Spinal cord (tissue), 10 donors: Measurements from ENCODE around the gene FRMPD4. TPM values are rescaled to one million over a fixed set of nuclear protein-coding genes. Genes with fewer than 3 reads are reported as not detected.

Experiments used
- DNase-seq, 6 donors: peaks; one replicate each; pipeline versions ENCODE4 v3.0.0 to v3.0.0-alpha.2; 2013 to 2015; ENCODE audit warnings: low spot score in 6 of 6, low read depth in 4 of 6
- H3K27ac ChIP-seq: one replicate; pipeline ENCODE4 v1.5.1; 2013; ENCODE audit warnings: low read depth, low read length, control low read depth
- H3K27me3 ChIP-seq: one replicate; pipeline ENCODE4 v1.6.1; 2013; ENCODE audit warnings: low read length; ENCODE audit not compliant: control insufficient read depth, insufficient read depth
- H3K36me3 ChIP-seq: one replicate; pipeline ENCODE4 v1.6.1; 2013; ENCODE audit warnings: low read length; ENCODE audit not compliant: control insufficient read depth, insufficient read depth
- H3K4me1 ChIP-seq: one replicate; pipeline ENCODE4 v1.6.1; 2013; ENCODE audit warnings: low read length; ENCODE audit not compliant: control insufficient read depth, insufficient read depth
- H3K4me3 ChIP-seq: one replicate; pipeline ENCODE4 v1.5.1; 2013; ENCODE audit warnings: low read depth, low read length, control low read depth
- H3K9me3 ChIP-seq: one replicate; pipeline ENCODE4 v1.6.1; 2013; ENCODE audit warnings: low read length; ENCODE audit not compliant: control insufficient read depth, insufficient read depth
- WGBS: methylation state at CpG from one replicate; pipeline ENCODE4 v1.1.5; 2013; ENCODE audit warnings: missing lambda C conversion rate; ENCODE audit not compliant: insufficient coverage; 5-methylcytosine and 5-hydroxymethylcytosine counted together
- polyA plus RNA-seq, 2 donors: library from polyadenylated mRNA; unstranded; fragments of 120-200 nt; gene quantifications; one replicate each; pipeline ENCODE4 v1.2.1, GENCODE V29; 2013; ENCODE audit not compliant: insufficient read length in 2 of 2
- total RNA-seq, 2 donors: library from RNA; depleted of rRNA in 1 of 2; stranded (reverse); fragments of 120-200 nt in 1 of 2; fragments of >200 nt in 1 of 2; gene quantifications; one replicate each; pipeline versions ENCODE4 v1.2.3 to v1.2.4, GENCODE V29; 2013 to 2014
- donor health status: healthy.

Gene FRMPD4
- total and polyA plus RNA-seq, 4 donors: 2.6 to 9.8 (median 5.9) TPM

DNA sequence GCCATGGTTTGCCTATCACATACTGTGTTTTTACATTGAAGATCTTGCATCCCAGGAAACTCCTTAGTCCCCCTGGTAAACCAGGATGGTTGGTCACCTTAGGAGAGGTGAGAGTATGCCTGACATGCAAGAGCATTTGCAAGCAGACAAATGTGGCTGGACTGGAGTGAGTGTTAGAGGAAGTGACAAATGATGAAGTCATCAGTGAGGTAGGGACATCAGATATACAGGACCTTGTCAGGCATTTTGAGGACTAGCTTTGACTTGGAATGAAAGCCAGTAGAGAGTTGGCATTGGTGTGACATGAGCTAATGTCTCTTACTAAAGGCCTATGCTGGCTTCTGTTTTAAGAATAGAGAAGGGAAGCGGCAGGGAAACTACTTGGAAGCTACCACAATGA is 124.9 kb downstream of the FRMPD4 start:
- 88% methylated on average over 1 of the region's 1 CpG for WGBS
- no peak for DNase-seq
- no peak overlapping the region for H3K4me3 ChIP-seq
- H3K9me3 ChIP-seq: no peaks in the 10 kb centered on the region
- H3K4me1 ChIP-seq: no peaks in the 10 kb centered on the region
- no peak overlapping the region for H3K27ac ChIP-seq
- no peaks in the 10 kb centered on the region for H3K36me3 ChIP-seq
- H3K27me3 ChIP-seq: peaks cover 3% of the 10 kb centered on the region

- Histone ChIP-seq H3K27ac (no peak overlapping the region), H3K9me3 (no peaks in the 10 kb centered on the region), H3K4me1 (no peaks in the 10 kb centered on the region), H3K4me3 (no peak overlapping the region), H3K36me3 (no peaks in the 10 kb centered on the region), H3K27me3 (no peaks in the 10 kb centered on the region)
- DNase-seq: no peak
- no CpG with 5 or more reads among the region's 2 CpGs for WGBS
Observed at GRCh38 chrX:12269484-12269883, 131.2 kb downstream of the FRMPD4 start.

- Histone ChIP-seq H3K27ac (no peak overlapping the region), H3K27me3 (no peaks in the 10 kb centered on the region), H3K36me3 (no peaks in the 10 kb centered on the region), H3K4me1 (no peaks in the 10 kb centered on the region), H3K9me3 (no peaks in the 10 kb centered on the region), H3K4me3 (no peak overlapping the region)
- 64% methylated on average over 1 of the region's 1 CpG for WGBS
- DNase-seq: peak in 1 of 6 donors; percentile 39
Observed at GRCh38 chrX:12278151-12278550, 139.9 kb downstream of the FRMPD4 start.

GRCh38 chrX:12282991-12283390 is 144.7 kb downstream of the FRMPD4 start:
- Histone ChIP-seq H3K36me3 (no peaks in the 10 kb centered on the region), H3K4me3 (no peak overlapping the region), H3K4me1 (no peaks in the 10 kb centered on the region), H3K27ac (no peak overlapping the region), H3K9me3 (no peaks in the 10 kb centered on the region), H3K27me3 (peaks cover 5% of the 10 kb centered on the region)
- DNase-seq: no peak
- WGBS: 94% methylated on average over 2 of the region's 2 CpGs

GRCh38 chrX:12292996-12293765 is 154.9 kb downstream of the FRMPD4 start:
- WGBS: 69% methylated on average over 3 of the region's 7 CpGs

GRCh38 chrX:12297353-12297752 is 159.1 kb downstream of the FRMPD4 start:
- DNase-seq: no peak
- no peaks in the 10 kb centered on the region for H3K4me1 ChIP-seq
- peaks cover 3% of the 10 kb centered on the region for H3K27me3 ChIP-seq
- H3K36me3 ChIP-seq: no peaks in the 10 kb centered on the region
- H3K27ac ChIP-seq: no peak overlapping the region
- H3K4me3 ChIP-seq: no peak overlapping the region
- 77% methylated on average over 4 of the region's 4 CpGs for WGBS
- no peaks in the 10 kb centered on the region for H3K9me3 ChIP-seq

More at GRCh38 chrX:12292996-12293765, 154.9 kb downstream of the FRMPD4 start:
- Histone ChIP-seq H3K4me3 (no peak overlapping the region), H3K4me1 (no peaks in the 10 kb centered on the region), H3K36me3 (no peaks in the 10 kb centered on the region), H3K9me3 (no peaks in the 10 kb centered on the region), H3K27ac (no peak overlapping the region), H3K27me3 (peaks cover 6% of the 10 kb centered on the region)
- DNase-seq: no peak

GRCh38 chrX:12301288-12301687 is 163.0 kb downstream of the FRMPD4 start:
- no peaks in the 10 kb centered on the region for H3K36me3 ChIP-seq
- no peak overlapping the region for H3K4me3 ChIP-seq
- no peak overlapping the region for H3K27ac ChIP-seq
- no peak for DNase-seq
- WGBS: 88% methylated on average over 3 of the region's 3 CpGs
- H3K27me3 ChIP-seq: peaks cover 6% of the 10 kb centered on the region
- no peaks in the 10 kb centered on the region for H3K4me1 ChIP-seq
- H3K9me3 ChIP-seq: no peaks in the 10 kb centered on the region

GRCh38 chrX:12304261-12304660 is 166.0 kb downstream of the FRMPD4 start:
- no peaks in the 10 kb centered on the region for H3K9me3 ChIP-seq
- H3K4me3 ChIP-seq: no peak overlapping the region
- no peaks in the 10 kb centered on the region for H3K4me1 ChIP-seq
- DNase-seq: no peak
- no peak overlapping the region for H3K27ac ChIP-seq
- H3K36me3 ChIP-seq: no peaks in the 10 kb centered on the region
- peaks cover 6% of the 10 kb centered on the region for H3K27me3 ChIP-seq
- no CpG with 5 or more reads among the region's 2 CpGs for WGBS

DNA sequence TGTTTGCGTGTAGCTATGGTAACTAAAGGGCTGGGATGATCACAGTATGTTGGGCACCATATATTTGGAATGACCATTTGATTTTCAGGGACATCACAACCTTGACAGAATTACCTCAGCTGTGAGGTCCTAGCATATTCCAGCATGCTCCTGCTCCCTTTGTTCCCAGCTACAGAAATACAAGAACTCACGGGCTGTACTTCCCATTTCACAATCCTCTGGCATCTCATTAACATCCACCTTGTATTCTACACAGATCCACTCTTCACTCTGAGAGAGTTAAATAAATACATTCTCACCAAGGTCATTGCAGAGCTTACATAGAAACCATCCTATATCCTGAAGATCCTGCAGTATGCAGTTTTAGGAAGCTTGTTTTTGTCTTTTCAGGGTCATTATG is 169.7 kb downstream of the FRMPD4 start:
- DNase-seq: no peak
- Histone ChIP-seq H3K4me3 (no peak overlapping the region), H3K36me3 (no peaks in the 10 kb centered on the region), H3K4me1 (no peaks in the 10 kb centered on the region), H3K27me3 (peaks cover 4% of the 10 kb centered on the region), H3K27ac (no peak overlapping the region), H3K9me3 (no peaks in the 10 kb centered on the region)
- 53% methylated on average over 2 of the region's 2 CpGs for WGBS

- Histone ChIP-seq H3K4me3 (no peak overlapping the region), H3K27ac (no peak overlapping the region), H3K36me3 (no peaks in the 10 kb centered on the region), H3K9me3 (no peaks in the 10 kb centered on the region), H3K4me1 (no peaks in the 10 kb centered on the region), H3K27me3 (peaks cover 4% of the 10 kb centered on the region)
- WGBS: 54% methylated on average over 3 of the region's 4 CpGs
- DNase-seq: peak in 1 of 6 donors; percentile 24
Observed at GRCh38 chrX:12308420-12308819, 170.1 kb downstream of the FRMPD4 start.
